HEK293T (cell line): ENCODE measurements around the gene DPP7.

ENCODE experiments used
- CTCF ChIA-PET: fragments of 350-600 bp; formaldehyde crosslinking; extraction: SDS; loops from one replicate; lab custom pipeline; 2021; ENCODE audit warnings: antibody characterized with exemption, inconsistent platforms; lab: Yijun Ruan, JAX
- POLR2A ChIA-PET: fragments of 350-600 bp; formaldehyde crosslinking; extraction: SDS; loops from one replicate; lab custom pipeline; 2020; ENCODE audit warnings: antibody characterized with exemption, inconsistent platforms; lab: Yijun Ruan, JAX
- DNase-seq: peaks from one replicate; pipeline ENCODE4 v3.0.0; 2012; ENCODE audit warnings: mixed read lengths; ENCODE audit errors: extremely low spot score
- ARNT ChIP-seq: fragments of 450-650 bp; IDR thresholded peaks from 2 replicates; pipeline ENCODE4 v1.6.1; 2017; ENCODE audit warnings: mild to moderate bottlenecking
- BHLHE40 ChIP-seq: fragments of 450-650 bp; IDR thresholded peaks from 2 replicates; pipeline ENCODE4 v1.6.1; 2016; ENCODE audit warnings: mild to moderate bottlenecking, moderate library complexity, borderline replicate concordance
- CTBP1 ChIP-seq: fragments of 450-650 bp; IDR thresholded peaks from 2 replicates; pipeline ENCODE4 v1.6.1; 2016; ENCODE audit warnings: borderline replicate concordance
- ELF4 ChIP-seq: fragments of 450-650 bp; IDR thresholded peaks from 2 replicates; pipeline ENCODE4 v1.6.1; 2017; ENCODE audit warnings: antibody characterized with exemption
- FOXA1 ChIP-seq: fragments of 450-650 bp; IDR thresholded peaks from 2 replicates; pipeline ENCODE4 v1.6.1; 2016; ENCODE audit warnings: mild to moderate bottlenecking
- FOXK2 ChIP-seq: fragments of 450-650 bp; IDR thresholded peaks from 2 replicates; pipeline ENCODE4 v1.6.1; 2016; ENCODE audit warnings: mild to moderate bottlenecking
- FOXM1 ChIP-seq: fragments of 450-650 bp; IDR thresholded peaks from 2 replicates; pipeline ENCODE4 v1.6.1; 2017; ENCODE audit warnings: mild to moderate bottlenecking, borderline replicate concordance
- HDGF ChIP-seq: fragments of 450-650 bp; IDR thresholded peaks from 2 replicates; pipeline ENCODE4 v1.6.1; 2017; ENCODE audit warnings: antibody characterized with exemption, borderline replicate concordance
- L3MBTL2 ChIP-seq: fragments of 450-650 bp; conservative IDR thresholded peaks from 2 replicates; pipeline ENCODE4 v1.6.1; 2016; ENCODE audit warnings: mild to moderate bottlenecking
- LEF1 ChIP-seq: fragments of 450-650 bp; IDR thresholded peaks from 2 replicates; pipeline ENCODE4 v1.6.1; 2017; ENCODE audit warnings: mild to moderate bottlenecking, borderline replicate concordance
- NFRKB ChIP-seq: fragments of 450-650 bp; IDR thresholded peaks from 2 replicates; pipeline ENCODE4 v1.6.1; 2016; ENCODE audit warnings: mild to moderate bottlenecking, moderate library complexity
- SP1 ChIP-seq: fragments of 450-650 bp; IDR thresholded peaks from 2 replicates; pipeline ENCODE4 v1.6.1; 2017
- SUZ12 ChIP-seq: fragments of 450-650 bp; IDR thresholded peaks from 2 replicates; pipeline ENCODE4 v1.6.1; 2016; ENCODE audit warnings: mild to moderate bottlenecking
- TARDBP ChIP-seq: fragments of 450-650 bp; IDR thresholded peaks from 2 replicates; pipeline ENCODE4 v1.6.1; 2016
- ZNF384 ChIP-seq: fragments of 450-650 bp; IDR thresholded peaks from 2 replicates; pipeline ENCODE4 v1.6.1; 2016
- TF ChIP-seq, protein P1 (sequence below): fragments of 450-650 bp; IDR thresholded peaks from 2 replicates; pipeline ENCODE4 v1.6.1; 2016

The DPP7 gene

GRCh38 chr9:137147793-137148160, 33.2 kb upstream of the DPP7 start:
- CTCF ChIA-PET = no interaction called here
- no peak for TF ChIP-seq FOXK2
- TF ChIP-seq, protein P1, sequence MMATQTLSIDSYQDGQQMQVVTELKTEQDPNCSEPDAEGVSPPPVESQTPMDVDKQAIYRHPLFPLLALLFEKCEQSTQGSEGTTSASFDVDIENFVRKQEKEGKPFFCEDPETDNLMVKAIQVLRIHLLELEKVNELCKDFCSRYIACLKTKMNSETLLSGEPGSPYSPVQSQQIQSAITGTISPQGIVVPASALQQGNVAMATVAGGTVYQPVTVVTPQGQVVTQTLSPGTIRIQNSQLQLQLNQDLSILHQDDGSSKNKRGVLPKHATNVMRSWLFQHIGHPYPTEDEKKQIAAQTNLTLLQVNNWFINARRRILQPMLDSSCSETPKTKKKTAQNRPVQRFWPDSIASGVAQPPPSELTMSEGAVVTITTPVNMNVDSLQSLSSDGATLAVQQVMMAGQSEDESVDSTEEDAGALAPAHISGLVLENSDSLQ = no peak
- no peak for TF ChIP-seq FOXM1
- TF ChIP-seq L3MBTL2 = no peak
- TF ChIP-seq ZNF384 = no peak
- no peak for TF ChIP-seq NFRKB
- no peak for TF ChIP-seq BHLHE40
- TF ChIP-seq LEF1 = no peak
- no peak for TF ChIP-seq HDGF
- no peak for TF ChIP-seq ELF4
- TF ChIP-seq SP1 = no peak
- TF ChIP-seq ARNT = no peak
- no peak for TF ChIP-seq TARDBP
- TF ChIP-seq SUZ12 = no peak
- TF ChIP-seq FOXA1 = no peak
- TF ChIP-seq CTBP1 = no peak
- POLR2A ChIA-PET = interaction anchor here (2.5 kb wide), 1 partner anchor 18 kb away, joined by 9 read pairs; no protein-coding TSS in a partner anchor
- DNase-seq = no peak

DNA sequence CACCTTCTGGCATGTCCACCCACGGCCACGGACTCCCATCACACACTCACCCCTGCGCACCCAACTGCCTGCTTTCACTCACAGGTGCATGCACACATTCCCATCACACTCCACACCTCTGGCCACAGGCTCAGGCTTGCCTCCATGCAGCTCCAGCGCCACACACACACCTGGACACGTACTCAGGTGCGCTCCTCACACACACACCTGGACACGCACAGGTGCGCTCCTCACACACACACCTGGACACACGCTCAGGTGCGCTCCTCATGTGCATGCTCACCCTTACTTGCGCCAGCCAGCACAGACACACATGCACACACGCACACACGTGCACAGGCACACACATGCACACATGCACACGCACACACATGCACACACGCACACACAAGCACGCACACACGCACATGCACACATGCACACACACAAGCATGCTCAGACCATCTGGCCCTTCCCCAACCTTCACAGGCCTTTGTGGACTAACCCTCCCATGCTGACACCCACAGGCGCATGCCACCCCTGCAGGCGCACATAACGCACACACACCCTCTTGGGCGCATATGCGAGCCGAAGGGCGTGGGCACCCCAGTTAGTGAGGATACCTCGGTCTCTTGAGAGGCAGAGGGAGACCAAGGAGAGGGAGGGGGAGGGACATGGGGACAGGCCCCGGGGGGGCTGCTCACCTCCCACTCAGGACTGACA, 32.7 kb upstream of the DPP7 start:
- DNase-seq = no peak
- POLR2A ChIA-PET = interaction anchor here (2.5 kb wide), 1 partner anchor 17 kb away, joined by 9 read pairs; no protein-coding TSS in a partner anchor
- TF ChIP-seq FOXM1 = no peak
- TF ChIP-seq NFRKB = no peak
- no peak for TF ChIP-seq HDGF
- TF ChIP-seq LEF1 = no peak
- CTCF ChIA-PET = no interaction called here

GRCh38 chr9:137146527-137146918, 32.0 kb upstream of the DPP7 start:
- CTCF ChIA-PET = no interaction called here
- POLR2A ChIA-PET = interaction anchor here (2.5 kb wide), 1 partner anchor 16 kb away, joined by 9 read pairs; no protein-coding TSS in a partner anchor
- TF ChIP-seq FOXM1 (no peak), HDGF (no peak), FOXA1 (no peak), NFRKB (no peak), FOXK2 (no peak), LEF1 (no peak), TARDBP (no peak), CTBP1 (no peak), ARNT (no peak), L3MBTL2 (no peak), ZNF384 (no peak), ELF4 (no peak), SUZ12 (no peak), SP1 (no peak), BHLHE40 (no peak)
- TF ChIP-seq, protein P1 = no peak
- no peak for DNase-seq

GRCh38 chr9:137145731-137146526, 31.4 kb upstream of the DPP7 start:
- ChIA-PET CTCF (no interaction called here), POLR2A (interaction anchor here (2.5 kb wide), 1 partner anchor 16 kb away, joined by 9 read pairs; no protein-coding TSS in a partner anchor)
- no peak for TF ChIP-seq ELF4
- TF ChIP-seq ARNT = no peak
- TF ChIP-seq BHLHE40 = no peak
- no peak for TF ChIP-seq ZNF384
- TF ChIP-seq TARDBP = no peak
- no peak for TF ChIP-seq NFRKB
- no peak for TF ChIP-seq L3MBTL2
- TF ChIP-seq HDGF = no peak
- no peak for TF ChIP-seq FOXA1
- TF ChIP-seq FOXK2 = no peak
- no peak for TF ChIP-seq CTBP1
- DNase-seq = no peak

DNA sequence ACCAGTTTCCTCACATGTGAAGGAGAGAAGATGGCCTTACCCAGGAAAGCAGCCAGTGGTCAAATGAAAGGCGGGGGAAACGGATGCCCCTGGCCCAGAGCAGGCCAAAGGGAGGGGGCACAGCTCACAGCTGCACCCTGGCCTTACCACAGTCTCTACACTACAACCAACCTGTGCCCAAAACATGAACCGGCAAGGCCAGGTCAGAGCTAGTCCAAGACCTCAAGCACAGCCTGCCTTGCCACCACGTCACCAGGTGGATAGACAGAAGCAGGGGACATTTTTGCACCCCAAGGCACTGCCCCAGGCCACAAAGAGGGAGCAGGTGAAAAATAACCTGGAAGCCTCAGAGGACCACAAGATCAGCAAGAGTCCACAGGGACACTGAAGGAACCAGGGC, 28.9 kb upstream of the DPP7 start:
- ChIA-PET CTCF (no interaction called here), POLR2A (no interaction called here)
- DNase-seq = no peak
- TF ChIP-seq ELF4 (no peak), NFRKB (no peak), BHLHE40 (no peak), FOXA1 (no peak), SUZ12 (no peak), SP1 (no peak), CTBP1 (no peak), ARNT (no peak), ZNF384 (no peak)

DNA sequence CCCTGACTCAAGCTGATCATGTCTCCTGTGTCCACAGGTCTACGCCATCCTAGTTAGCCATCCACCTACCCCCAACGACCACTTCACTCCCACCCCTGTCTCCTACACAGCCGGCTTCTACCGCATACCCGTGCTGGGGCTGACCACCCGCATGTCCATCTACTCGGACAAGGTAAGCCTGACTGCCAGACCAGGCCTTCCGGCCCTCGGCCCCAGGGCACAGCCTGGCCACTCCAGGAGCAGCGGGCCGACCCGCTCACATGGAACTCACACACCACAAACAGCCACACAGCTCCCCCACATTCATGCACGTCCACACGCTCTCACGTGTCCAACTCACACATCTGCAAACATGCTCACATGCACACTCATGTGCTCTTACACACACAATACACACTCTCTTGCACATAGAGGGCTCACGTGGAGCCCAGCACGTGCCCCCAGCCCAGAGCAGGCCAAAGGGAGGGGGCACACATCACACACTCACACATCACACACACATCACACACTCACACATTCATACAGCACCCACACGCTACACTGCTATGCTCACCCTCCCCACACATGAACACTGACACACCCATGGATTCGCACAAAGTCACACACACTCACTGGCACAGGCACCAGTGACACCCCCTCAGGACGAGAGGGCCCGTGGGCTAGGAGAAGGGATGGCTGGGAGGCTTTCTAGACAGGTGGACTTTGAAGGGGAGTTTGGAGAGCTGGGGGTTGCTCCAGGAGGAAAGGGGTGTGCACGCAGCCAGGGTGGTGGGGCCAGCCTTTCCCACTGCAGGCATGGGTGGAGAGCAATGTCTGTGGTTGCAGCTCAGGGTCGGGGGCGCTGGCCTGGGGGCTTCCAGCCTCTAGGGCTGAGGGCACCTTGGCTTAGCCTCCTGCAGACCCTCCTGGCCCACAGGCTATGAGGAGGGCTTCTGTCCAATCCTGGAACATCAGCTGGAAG, 27.7 kb upstream of the DPP7 start:
- CTCF ChIA-PET = no interaction called here
- TF ChIP-seq ZNF384 (no peak), L3MBTL2 (no peak), BHLHE40 (no peak), CTBP1 (no peak), SP1 (no peak), ELF4 (no peak), FOXM1 (no peak), NFRKB (no peak), FOXK2 (no peak), HDGF (no peak)
- TF ChIP-seq, protein P1 = no peak
- POLR2A ChIA-PET = interaction anchor here (5.4 kb wide), 1 partner anchor 12 kb away, joined by 37 read pairs; no protein-coding TSS in a partner anchor
- DNase-seq = no peak
